ENCODE results near the gene WDR37.
"Not testable (repeated sequence)": the region's sequence is repeated elsewhere in the genome, so short reads cannot be mapped to it uniquely, and the experiment has no call there.

Gene WDR37

DNA sequence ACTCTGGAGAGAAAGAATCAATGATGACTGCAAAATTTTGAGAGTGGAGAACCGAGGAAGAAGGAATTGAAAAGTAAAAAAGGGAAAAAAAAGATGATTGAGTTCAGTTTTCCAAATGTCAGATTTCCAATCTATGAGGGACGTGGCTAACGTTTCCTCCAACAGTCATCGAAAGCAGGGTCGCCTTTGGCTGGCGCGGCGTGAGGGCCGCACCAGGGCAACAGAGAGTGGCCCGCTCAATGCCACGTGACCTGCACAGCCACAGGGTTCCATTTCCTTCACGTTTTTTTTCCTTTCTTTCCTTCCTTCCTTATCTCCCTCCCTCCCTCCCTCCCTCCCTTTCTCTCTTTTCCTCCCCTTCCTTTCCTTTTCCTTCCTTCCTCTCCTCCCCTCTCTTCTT is 101.9 kb downstream of the WDR37 start:
- TF ChIP-seq, protein P1, sequence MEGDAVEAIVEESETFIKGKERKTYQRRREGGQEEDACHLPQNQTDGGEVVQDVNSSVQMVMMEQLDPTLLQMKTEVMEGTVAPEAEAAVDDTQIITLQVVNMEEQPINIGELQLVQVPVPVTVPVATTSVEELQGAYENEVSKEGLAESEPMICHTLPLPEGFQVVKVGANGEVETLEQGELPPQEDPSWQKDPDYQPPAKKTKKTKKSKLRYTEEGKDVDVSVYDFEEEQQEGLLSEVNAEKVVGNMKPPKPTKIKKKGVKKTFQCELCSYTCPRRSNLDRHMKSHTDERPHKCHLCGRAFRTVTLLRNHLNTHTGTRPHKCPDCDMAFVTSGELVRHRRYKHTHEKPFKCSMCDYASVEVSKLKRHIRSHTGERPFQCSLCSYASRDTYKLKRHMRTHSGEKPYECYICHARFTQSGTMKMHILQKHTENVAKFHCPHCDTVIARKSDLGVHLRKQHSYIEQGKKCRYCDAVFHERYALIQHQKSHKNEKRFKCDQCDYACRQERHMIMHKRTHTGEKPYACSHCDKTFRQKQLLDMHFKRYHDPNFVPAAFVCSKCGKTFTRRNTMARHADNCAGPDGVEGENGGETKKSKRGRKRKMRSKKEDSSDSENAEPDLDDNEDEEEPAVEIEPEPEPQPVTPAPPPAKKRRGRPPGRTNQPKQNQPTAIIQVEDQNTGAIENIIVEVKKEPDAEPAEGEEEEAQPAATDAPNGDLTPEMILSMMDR (conservative IDR thresholded peaks at IDR 0.05; ENCODE audit: low read depth, low read length) = no peak
- H3K4me3 ChIP-seq (ENCODE audit: low read depth, low read length) = no peak overlapping the region
- no peak for DNase-seq (ENCODE audit: low read depth)

- not testable (repeated sequence) for DNase-seq (ENCODE audit: low read depth); H3K4me3 ChIP-seq (ENCODE audit: low read depth, low read length)
Observed at GRCh38 chr10:1158536-1158935, 102.4 kb downstream of the WDR37 start.

- peak; percentile 67 for DNase-seq (ENCODE audit: low read depth)
- TF ChIP-seq, protein P1 (conservative IDR thresholded peaks at IDR 0.05; ENCODE audit: low read depth, low read length) = no peak
- peak overlapping the region; percentile 25 for H3K4me3 ChIP-seq (ENCODE audit: low read depth, low read length)
Observed at GRCh38 chr10:1159131-1160061, 103.2 kb downstream of the WDR37 start.

- TF ChIP-seq, protein P1 (conservative IDR thresholded peaks at IDR 0.05; ENCODE audit: low read depth, low read length) = no peak
- no peak overlapping the region for H3K4me3 ChIP-seq (ENCODE audit: low read depth, low read length)
- no peak for DNase-seq (ENCODE audit: low read depth)
Observed at GRCh38 chr10:1160561-1161314, 104.6 kb downstream of the WDR37 start.

DNA sequence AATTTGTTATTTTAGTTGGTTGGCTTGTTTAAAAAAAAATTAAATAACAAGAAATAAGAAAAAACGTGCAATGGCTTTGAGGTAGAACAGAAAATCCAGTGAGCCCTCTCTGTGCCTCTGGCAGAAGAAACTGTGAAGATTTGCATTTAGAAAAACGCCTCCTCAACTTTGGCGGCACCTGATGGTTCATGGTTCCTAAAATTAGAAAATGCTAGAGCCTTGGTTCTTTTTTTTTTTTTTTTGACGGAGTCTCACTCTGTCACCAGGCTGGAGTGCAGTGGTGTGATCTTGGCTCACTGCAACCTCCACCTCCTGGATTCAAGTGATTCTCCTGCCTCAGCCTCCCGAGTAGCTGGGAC is 105.1 kb downstream of the WDR37 start:
- H3K4me3 ChIP-seq (ENCODE audit: low read depth, low read length); DNase-seq (ENCODE audit: low read depth): not testable (repeated sequence)

- TF ChIP-seq, protein P1 (conservative IDR thresholded peaks at IDR 0.05; ENCODE audit: low read depth, low read length) = no peak
- no peak overlapping the region for H3K4me3 ChIP-seq (ENCODE audit: low read depth, low read length)
- no peak for DNase-seq (ENCODE audit: low read depth)
Observed at GRCh38 chr10:1162481-1163203, 106.5 kb downstream of the WDR37 start.

GRCh38 chr10:1163204-1163660 is 107.0 kb downstream of the WDR37 start:
- TF ChIP-seq, protein P1 (conservative IDR thresholded peaks at IDR 0.05; ENCODE audit: low read depth, low read length) = no peak
- H3K4me3 ChIP-seq (ENCODE audit: low read depth, low read length) = no peak overlapping the region
- DNase-seq (ENCODE audit: low read depth) = no peak
